Muscle of leg (tissue), 11 donors: ENCODE measurements around the gene FEZ2. TPM values are rescaled to one million over a fixed set of nuclear protein-coding genes. Genes with fewer than 3 reads are reported as not detected.

Experiments
- DNase-seq: peaks from one replicate; pipeline ENCODE4 v3.0.0; 2013
- H3K27ac ChIP-seq: one replicate; pipeline ENCODE4 v1.5.1; 2013; ENCODE audit warnings: mild to moderate bottlenecking, low read length, control low read depth
- H3K27me3 ChIP-seq: one replicate; pipeline ENCODE4 v1.6.1; 2013; ENCODE audit warnings: low read length; ENCODE audit not compliant: control insufficient read depth, insufficient read depth
- H3K36me3 ChIP-seq: one replicate; pipeline ENCODE4 v1.6.1; 2013; ENCODE audit warnings: low read length; ENCODE audit not compliant: control insufficient read depth, insufficient read depth
- H3K4me1 ChIP-seq: one replicate; pipeline ENCODE4 v1.6.1; 2013; ENCODE audit warnings: low read length; ENCODE audit not compliant: control insufficient read depth, insufficient read depth
- H3K4me3 ChIP-seq: one replicate; pipeline ENCODE4 v1.5.1; 2013; ENCODE audit warnings: low read length, control low read depth
- H3K9me3 ChIP-seq: replicated peaks from 2 replicates; pipeline ENCODE4 v1.6.1; 2013; ENCODE audit warnings: low read depth, low read length; ENCODE audit not compliant: control insufficient read depth
- WGBS: methylation state at CpG from one replicate; pipeline ENCODE4 v1.1.5; 2013; ENCODE audit warnings: missing lambda C conversion rate; ENCODE audit not compliant: insufficient coverage; 5-methylcytosine and 5-hydroxymethylcytosine counted together
- polyA plus RNA-seq, 8 donors: library from polyadenylated mRNA; unstranded; fragments of 120-200 nt; gene quantifications; one replicate each; pipeline versions ENCODE4 v1.2.1 to v1.2.3, GENCODE V29; 2013; ENCODE audit warnings: inconsistent platforms in 1 of 8, low replicate concordance in 1 of 8; ENCODE audit not compliant: insufficient read length in 8 of 8, insufficient read depth in 1 of 8
- total RNA-seq: library from RNA; stranded (reverse); fragments of 120-200 nt; gene quantifications from one replicate; pipeline ENCODE4 v1.2.4, GENCODE V29; 2013

The FEZ2 gene
- total and polyA plus RNA-seq, 9 donors = 68.9 to 100 (median 77.1) TPM

DNA sequence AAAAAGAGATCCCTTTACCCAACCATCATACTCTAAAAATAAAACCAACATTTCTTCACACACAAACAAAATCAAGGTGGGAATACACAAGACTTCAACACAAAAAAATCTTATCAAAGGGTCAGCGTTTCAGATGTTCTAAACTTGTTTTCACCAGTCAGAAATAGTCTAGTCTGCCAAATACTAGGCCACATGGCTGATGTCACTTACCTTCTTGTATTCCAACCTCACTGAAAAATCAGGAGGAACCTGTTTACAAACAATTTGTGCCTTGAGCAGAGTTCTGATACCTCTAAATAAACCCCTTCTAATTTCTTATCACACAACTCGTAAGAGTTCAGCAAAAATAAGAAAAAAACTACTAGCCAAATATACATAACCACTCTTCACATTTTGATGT lies 20.1 kb downstream of the FEZ2 start:
- Histone ChIP-seq H3K27ac (no peak overlapping the region), H3K4me1 (no peaks in the 10 kb centered on the region), H3K4me3 (no peak overlapping the region)

DNA sequence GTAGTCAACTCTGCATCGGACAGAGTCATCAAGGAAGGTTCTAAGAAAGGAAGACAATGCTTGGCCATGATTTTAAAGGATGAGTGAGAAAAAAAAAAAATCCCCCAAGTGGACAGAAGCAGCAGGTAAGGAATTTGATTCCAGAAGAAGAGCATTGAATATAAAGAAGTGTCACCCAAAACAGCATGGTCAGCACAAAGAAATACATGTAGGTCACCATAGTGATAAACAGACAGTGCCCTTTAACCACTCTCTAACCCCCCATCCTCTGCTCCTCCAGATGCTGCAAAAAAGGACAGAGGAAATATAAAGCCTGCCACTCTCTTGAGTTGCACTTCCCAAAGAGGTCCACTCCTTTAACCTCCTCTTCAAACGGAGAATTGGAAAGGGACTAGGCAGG lies 23.4 kb downstream of the FEZ2 start:
- H3K4me3 ChIP-seq = no peak overlapping the region
- DNase-seq = no peak
- H3K27ac ChIP-seq = no peak overlapping the region
- no CpG with 5 or more reads among the region's 2 CpGs for WGBS
- H3K27me3 ChIP-seq = no peaks in the 10 kb centered on the region
- peaks cover 24% of the 10 kb centered on the region for H3K36me3 ChIP-seq
- H3K4me1 ChIP-seq = no peaks in the 10 kb centered on the region
- no peaks in the 10 kb centered on the region for H3K9me3 ChIP-seq

More for the DNA sequence above, 20.1 kb downstream of the FEZ2 start:
- no peak for DNase-seq
- H3K36me3 ChIP-seq = peaks cover 40% of the 10 kb centered on the region
- no peaks in the 10 kb centered on the region for H3K9me3 ChIP-seq
- H3K27me3 ChIP-seq = no peaks in the 10 kb centered on the region
- WGBS = 100% methylated on average over 1 of the region's 2 CpGs

GRCh38 chr2:36573165-36573564 lies 24.8 kb downstream of the FEZ2 start:
- no CpG with 5 or more reads among the region's 1 CpG for WGBS
- Histone ChIP-seq H3K4me3 (no peak overlapping the region), H3K27ac (no peak overlapping the region), H3K27me3 (no peaks in the 10 kb centered on the region), H3K36me3 (peaks cover 14% of the 10 kb centered on the region), H3K4me1 (no peaks in the 10 kb centered on the region), H3K9me3 (no peaks in the 10 kb centered on the region)
- DNase-seq = no peak

DNA sequence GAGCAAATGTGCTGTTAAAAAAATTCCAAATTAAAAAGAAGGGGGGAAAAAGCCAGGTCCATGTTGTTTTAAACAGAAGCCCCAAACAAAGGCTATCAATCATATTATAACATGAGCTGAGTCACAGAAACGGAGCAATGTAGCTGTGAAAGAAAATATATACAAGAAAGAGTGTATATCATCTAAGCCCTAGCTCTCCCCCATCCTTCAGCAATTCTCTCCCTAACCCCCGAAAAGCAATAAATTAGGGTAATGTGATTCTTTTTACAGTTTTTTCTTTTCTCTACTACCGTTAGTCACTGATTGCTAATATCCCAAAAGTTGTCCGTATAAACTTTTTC lies 25.3 kb downstream of the FEZ2 start:
- WGBS = no CpG with 5 or more reads among the region's 4 CpGs

GRCh38 chr2:36572054-36572718 lies 25.8 kb downstream of the FEZ2 start:
- no peak for DNase-seq
- no peak overlapping the region for H3K27ac ChIP-seq
- 29% methylated on average over 1 of the region's 3 CpGs for WGBS

More for the DNA sequence above, 25.3 kb downstream of the FEZ2 start:
- H3K36me3 ChIP-seq = peaks cover 14% of the 10 kb centered on the region
- H3K4me1 ChIP-seq = no peaks in the 10 kb centered on the region
- no peak overlapping the region for H3K27ac ChIP-seq
- no peak for DNase-seq
- H3K27me3 ChIP-seq = no peaks in the 10 kb centered on the region
- no peak overlapping the region for H3K4me3 ChIP-seq
- no peaks in the 10 kb centered on the region for H3K9me3 ChIP-seq

DNA sequence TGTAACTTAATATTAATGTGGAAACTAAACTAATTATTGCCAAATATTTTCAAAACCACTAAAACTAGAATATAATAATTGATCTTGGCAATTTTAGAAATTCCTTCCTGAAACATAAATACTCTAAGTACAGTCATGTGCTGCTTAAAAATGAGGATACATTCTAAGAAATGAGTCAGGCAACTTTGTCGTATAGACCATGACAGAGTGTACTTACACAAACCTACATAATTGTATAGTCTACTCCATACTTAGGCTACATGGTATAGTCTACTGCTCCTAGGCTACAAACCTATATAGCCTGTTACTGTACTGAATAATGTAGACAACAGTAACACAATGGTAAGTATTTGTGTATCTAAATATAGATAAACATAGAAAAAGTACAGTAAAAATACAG lies 27.6 kb downstream of the FEZ2 start:
- H3K4me3 ChIP-seq = no peak overlapping the region
- H3K4me1 ChIP-seq = no peaks in the 10 kb centered on the region
- H3K36me3 ChIP-seq = peaks cover 18% of the 10 kb centered on the region
- WGBS = no CpG with 5 or more reads among the region's 1 CpG
- H3K9me3 ChIP-seq = no peaks in the 10 kb centered on the region
- no peak for DNase-seq
- H3K27ac ChIP-seq = no peak overlapping the region
- H3K27me3 ChIP-seq = no peaks in the 10 kb centered on the region

More at GRCh38 chr2:36572054-36572718, 25.8 kb downstream of the FEZ2 start:
- Histone ChIP-seq H3K4me1 (no peaks in the 10 kb centered on the region), H3K36me3 (peaks cover 14% of the 10 kb centered on the region), H3K9me3 (no peaks in the 10 kb centered on the region), H3K27me3 (no peaks in the 10 kb centered on the region), H3K4me3 (no peak overlapping the region)

- no peaks in the 10 kb centered on the region for H3K27me3 ChIP-seq
- H3K4me3 ChIP-seq = no peak overlapping the region
- peaks cover 13% of the 10 kb centered on the region for H3K36me3 ChIP-seq
- 88% methylated on average over 1 of the region's 3 CpGs for WGBS
- no peak overlapping the region for H3K27ac ChIP-seq
- no peaks in the 10 kb centered on the region for H3K4me1 ChIP-seq
- DNase-seq = no peak
- H3K9me3 ChIP-seq = no peaks in the 10 kb centered on the region
Observed at GRCh38 chr2:36569267-36569856, 28.6 kb downstream of the FEZ2 start.

DNA sequence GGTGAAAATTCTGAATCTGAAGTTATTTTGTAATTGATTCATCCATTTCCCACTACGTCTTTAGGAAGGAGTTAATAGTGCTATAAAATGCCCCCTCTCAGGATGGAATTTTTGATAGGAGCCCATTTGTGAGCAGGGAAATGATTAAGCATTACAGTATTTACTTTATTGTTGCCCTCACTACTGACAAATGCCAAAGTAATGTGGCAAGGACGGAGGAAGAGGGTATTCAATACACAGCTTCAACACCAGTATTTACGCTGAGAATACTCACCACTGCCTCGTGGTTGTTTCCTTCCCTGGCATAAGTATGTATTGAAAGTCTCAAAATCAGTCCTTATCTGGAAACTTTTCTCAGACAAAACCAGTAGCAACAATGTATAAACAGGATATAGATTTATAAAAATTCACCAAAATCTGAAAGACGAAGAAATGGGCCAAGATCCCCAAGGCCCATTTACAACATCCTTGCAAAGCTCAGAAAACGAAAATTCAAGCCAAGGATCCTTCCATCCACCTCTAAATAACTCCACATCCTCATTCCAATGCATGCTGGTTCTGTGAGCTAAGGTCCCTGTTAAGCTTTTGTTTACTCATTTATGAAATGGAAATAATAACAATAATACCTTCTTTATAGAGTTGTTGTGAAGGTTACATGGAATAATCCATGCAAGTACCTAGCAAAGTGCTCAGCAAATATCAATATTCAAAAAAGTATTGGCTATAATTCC lies 29.3 kb downstream of the FEZ2 start:
- no CpG with 5 or more reads among the region's 6 CpGs for WGBS
- no peak overlapping the region for H3K4me3 ChIP-seq
- no peaks in the 10 kb centered on the region for H3K27me3 ChIP-seq
- no peaks in the 10 kb centered on the region for H3K9me3 ChIP-seq
- H3K4me1 ChIP-seq = no peaks in the 10 kb centered on the region
- H3K36me3 ChIP-seq = peaks cover 13% of the 10 kb centered on the region
- DNase-seq = no peak
- no peak overlapping the region for H3K27ac ChIP-seq

DNA sequence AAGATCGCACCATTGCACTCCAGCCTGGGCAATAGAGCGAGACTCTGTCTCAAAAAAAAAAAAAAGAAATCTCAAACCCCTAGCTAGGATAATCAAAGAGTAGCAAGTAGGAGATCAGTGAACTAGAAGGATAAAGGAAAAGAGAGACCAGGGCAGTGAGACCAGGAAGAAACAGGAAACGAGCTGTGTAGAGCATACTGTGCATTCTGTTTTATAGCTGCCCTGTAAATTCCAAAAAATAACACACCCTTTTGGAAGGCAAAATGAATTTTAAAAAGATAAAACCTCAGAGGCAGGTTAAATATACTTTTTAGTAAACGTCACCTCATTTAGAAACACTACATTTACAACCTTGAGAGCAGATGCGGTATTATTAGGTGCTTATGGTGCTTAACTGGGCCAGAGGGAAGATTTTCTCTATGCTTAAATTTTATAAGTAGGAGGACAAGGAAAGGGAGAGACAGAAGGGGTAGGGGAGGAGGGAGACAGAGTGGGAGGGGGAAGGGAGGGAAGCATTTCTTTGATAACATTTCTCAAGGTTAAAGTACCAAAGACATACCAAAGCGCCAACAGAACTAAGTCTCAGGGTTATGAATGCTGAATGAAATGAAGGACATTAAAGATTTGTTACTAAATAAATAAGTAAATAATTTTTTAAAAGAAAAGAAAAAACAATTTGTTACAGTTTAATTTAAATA lies 30.1 kb downstream of the FEZ2 start:
- H3K9me3 ChIP-seq = no peaks in the 10 kb centered on the region
- no peak for DNase-seq
- H3K36me3 ChIP-seq = peaks cover 13% of the 10 kb centered on the region
- H3K27me3 ChIP-seq = no peaks in the 10 kb centered on the region
- no peak overlapping the region for H3K27ac ChIP-seq
- peaks cover 2% of the 10 kb centered on the region for H3K4me1 ChIP-seq
- no CpG with 5 or more reads among the region's 6 CpGs for WGBS
- H3K4me3 ChIP-seq = no peak overlapping the region

GRCh38 chr2:36566887-36567286 lies 31.1 kb downstream of the FEZ2 start:
- DNase-seq = no peak

More at GRCh38 chr2:36566887-36567286, 31.1 kb downstream of the FEZ2 start:
- WGBS = no CpG with 5 or more reads among the region's 4 CpGs
- peaks cover 13% of the 10 kb centered on the region for H3K36me3 ChIP-seq
- H3K4me1 ChIP-seq = peaks cover 2% of the 10 kb centered on the region
- H3K27me3 ChIP-seq = no peaks in the 10 kb centered on the region
- no peak overlapping the region for H3K4me3 ChIP-seq
- no peak overlapping the region for H3K27ac ChIP-seq
- no peaks in the 10 kb centered on the region for H3K9me3 ChIP-seq
